ENCODE data around the gene MYH4. TPM values are rescaled to one million over a fixed set of nuclear protein-coding genes. Genes with fewer than 3 reads are reported as not detected.

MYH4 gene
- total and polyA plus RNA-seq, 8 donors, result not detected

DNA sequence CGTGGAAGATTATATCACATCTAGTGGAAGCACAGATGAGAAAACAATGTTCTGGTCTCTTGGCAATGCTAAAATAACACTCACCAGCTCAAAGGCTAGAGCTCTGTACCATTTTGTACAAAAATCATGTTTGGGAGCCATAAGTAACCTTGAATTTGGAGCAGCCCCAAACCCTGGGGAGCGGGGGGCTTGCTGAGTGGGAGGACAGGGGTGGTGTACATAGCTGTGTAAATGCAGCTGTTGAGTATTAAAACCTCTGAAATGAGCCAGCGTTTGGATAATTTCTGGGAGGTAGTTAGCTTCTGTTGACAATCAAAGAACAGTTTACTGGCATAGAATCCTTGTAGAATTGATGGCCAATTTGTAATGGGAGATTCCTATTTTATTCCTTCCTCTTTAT, 51.9 kb downstream of the MYH4 start:
- no peaks in the 10 kb centered on the region for H3K4me1 ChIP-seq
- H3K9me3 ChIP-seq, result no peaks in the 10 kb centered on the region
- no peaks in the 10 kb centered on the region for H3K27me3 ChIP-seq
- H3K4me3 ChIP-seq, result no peak overlapping the region
- FAIRE-seq (no peak), DNase-seq (no peak), ATAC-seq (no peak)
- H3K27ac ChIP-seq, result no peak overlapping the region
- TF ChIP-seq, protein P1, sequence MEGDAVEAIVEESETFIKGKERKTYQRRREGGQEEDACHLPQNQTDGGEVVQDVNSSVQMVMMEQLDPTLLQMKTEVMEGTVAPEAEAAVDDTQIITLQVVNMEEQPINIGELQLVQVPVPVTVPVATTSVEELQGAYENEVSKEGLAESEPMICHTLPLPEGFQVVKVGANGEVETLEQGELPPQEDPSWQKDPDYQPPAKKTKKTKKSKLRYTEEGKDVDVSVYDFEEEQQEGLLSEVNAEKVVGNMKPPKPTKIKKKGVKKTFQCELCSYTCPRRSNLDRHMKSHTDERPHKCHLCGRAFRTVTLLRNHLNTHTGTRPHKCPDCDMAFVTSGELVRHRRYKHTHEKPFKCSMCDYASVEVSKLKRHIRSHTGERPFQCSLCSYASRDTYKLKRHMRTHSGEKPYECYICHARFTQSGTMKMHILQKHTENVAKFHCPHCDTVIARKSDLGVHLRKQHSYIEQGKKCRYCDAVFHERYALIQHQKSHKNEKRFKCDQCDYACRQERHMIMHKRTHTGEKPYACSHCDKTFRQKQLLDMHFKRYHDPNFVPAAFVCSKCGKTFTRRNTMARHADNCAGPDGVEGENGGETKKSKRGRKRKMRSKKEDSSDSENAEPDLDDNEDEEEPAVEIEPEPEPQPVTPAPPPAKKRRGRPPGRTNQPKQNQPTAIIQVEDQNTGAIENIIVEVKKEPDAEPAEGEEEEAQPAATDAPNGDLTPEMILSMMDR (IDR thresholded peaks at IDR 0.05), result no peak
- intact Hi-C loops (cut with DNase I), result no loop called here
- 47 to 53% methylated on average over 3 of the region's 3 CpGs for WGBS, 2 donors
- H3K36me3 ChIP-seq, result no peaks in the 10 kb centered on the region

DNA sequence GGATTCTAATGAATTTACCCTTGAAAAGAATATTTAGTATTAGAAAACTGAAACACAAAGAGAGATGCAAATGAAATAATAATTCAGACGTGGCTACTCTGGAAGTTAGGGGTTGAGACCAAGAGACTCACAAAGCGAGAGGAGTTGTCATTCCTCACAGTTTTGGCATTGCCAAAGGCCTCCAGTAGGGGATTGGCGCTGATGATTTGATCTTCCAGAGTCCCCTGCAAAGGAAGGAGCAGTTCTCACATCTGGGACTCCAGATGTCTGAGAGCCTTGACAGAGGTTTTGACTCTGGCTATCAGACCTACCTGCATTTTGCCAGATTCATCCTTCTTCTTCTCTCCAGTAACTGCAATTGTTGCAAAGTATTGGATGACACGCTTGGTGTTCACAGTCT, 54.2 kb downstream of the MYH4 start:
- Histone ChIP-seq H3K36me3 (no peaks in the 10 kb centered on the region), H3K4me1 (no peaks in the 10 kb centered on the region), H3K27ac (no peak overlapping the region), H3K4me3 (no peak overlapping the region), H3K9me3 (no peaks in the 10 kb centered on the region), H3K27me3 (no peaks in the 10 kb centered on the region)
- 65 to 68% methylated on average over 4 of the region's 4 CpGs for WGBS, 2 donors
- DNase-seq (no peak), FAIRE-seq (no peak), ATAC-seq (no peak)
- TF ChIP-seq, protein P1 (IDR thresholded peaks at IDR 0.05), result no peak
- intact Hi-C loops (cut with DNase I), result no loop called here

DNA sequence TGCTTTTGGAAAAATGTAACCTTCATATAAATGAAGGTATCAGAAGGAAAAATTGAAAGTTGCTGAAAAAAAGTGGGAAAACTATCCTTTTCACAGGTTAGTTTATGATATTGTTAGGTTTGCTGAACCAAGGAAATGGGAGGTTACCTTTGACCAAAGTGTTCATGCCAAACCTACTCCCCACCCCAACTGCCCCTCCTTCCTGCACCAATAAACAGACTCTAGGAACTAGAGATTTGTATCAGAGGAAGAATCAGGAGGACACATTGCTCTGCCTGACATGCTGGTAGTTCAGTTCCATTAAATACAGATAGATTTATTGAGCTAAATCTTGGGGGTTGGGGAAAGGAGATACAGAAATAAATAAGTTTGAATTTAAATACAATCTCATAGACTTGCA, 65.8 kb downstream of the MYH4 start:
- H3K9me3 ChIP-seq, result no peaks in the 10 kb centered on the region
- DNase-seq (no peak), FAIRE-seq (no peak), ATAC-seq (no peak)
- no peak overlapping the region for H3K27ac ChIP-seq
- H3K4me1 ChIP-seq, result no peaks in the 10 kb centered on the region
- H3K4me3 ChIP-seq, result no peak overlapping the region
- TF ChIP-seq, protein P1 (IDR thresholded peaks at IDR 0.05), result no peak
- H3K36me3 ChIP-seq, result no peaks in the 10 kb centered on the region
- intact Hi-C loops (cut with DNase I), result no loop called here
- no peaks in the 10 kb centered on the region for H3K27me3 ChIP-seq

DNA sequence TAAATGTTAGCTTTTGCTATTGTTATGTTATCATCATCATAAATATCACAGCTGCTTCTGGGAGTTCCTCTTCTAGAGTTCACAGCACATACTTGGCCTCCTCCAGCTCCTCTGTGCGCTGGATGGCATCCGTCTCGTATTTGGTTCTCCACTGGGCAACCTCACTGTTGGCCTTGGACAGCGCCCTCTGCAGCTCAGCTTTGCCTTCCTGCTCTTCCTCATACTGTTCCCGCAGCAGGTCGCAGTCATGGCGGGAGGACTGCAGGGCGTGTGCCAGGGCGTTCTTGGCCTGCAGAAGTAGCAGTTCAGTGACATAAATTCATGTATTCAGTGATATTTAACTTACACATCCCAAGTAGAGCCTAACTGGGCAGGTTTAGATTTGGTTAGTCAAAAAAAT, 71.0 kb downstream of the MYH4 start:
- intact Hi-C loops (cut with DNase I), result no loop called here
- ATAC-seq (no peak), DNase-seq (no peak), FAIRE-seq (no peak)
- WGBS, 2 donors, result 68 to 77% methylated on average over 9 of the region's 9 CpGs
- Histone ChIP-seq H3K36me3 (no peaks in the 10 kb centered on the region), H3K4me1 (no peaks in the 10 kb centered on the region), H3K9me3 (no peaks in the 10 kb centered on the region), H3K27me3 (no peaks in the 10 kb centered on the region), H3K27ac (no peak overlapping the region), H3K4me3 (no peak overlapping the region)
- TF ChIP-seq, protein P1 (IDR thresholded peaks at IDR 0.05), result no peak

DNA sequence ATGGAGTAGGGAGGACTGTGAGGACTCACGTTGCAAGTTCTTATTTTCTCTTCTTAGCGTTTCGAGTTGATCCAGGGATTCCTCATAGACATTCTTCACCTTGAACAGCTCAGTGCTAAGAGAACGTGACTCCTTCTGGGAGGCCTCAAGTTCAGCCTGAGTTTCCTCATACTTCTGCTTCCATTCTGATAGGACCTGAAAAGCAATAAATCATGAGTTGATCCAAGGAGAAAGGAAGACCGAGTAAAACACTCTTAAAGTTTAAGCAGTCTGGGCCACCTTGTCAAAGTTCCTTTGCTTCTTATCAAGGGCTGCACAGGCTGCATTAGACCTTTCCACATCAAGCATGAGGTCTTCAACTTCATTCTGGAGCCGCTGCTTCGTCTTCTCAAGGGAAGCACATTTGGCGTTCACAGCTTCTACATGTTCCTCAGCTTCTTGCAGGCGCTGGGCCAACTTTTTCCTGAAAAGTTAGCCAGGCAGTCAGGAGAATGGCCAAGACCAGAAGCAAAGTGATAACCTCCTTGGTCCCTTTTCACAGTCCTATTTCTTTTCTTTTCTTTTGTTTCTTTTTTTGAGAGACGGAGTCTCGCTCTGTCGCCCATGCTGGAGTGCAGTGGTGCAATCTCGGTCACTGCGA, 72.7 kb downstream of the MYH4 start:
- FAIRE-seq, result no peak
- DNase-seq, result no peak

More for the DNA sequence above, 72.7 kb downstream of the MYH4 start:
- intact Hi-C loops (cut with DNase I), result no loop called here
- Histone ChIP-seq H3K27me3 (no peaks in the 10 kb centered on the region), H3K9me3 (no peaks in the 10 kb centered on the region), H3K4me3 (no peak overlapping the region), H3K4me1 (no peaks in the 10 kb centered on the region), H3K27ac (no peak overlapping the region), H3K36me3 (no peaks in the 10 kb centered on the region)
- TF ChIP-seq, protein P1 (IDR thresholded peaks at IDR 0.05), result no peak
- WGBS, 2 donors, result 66 to 78% methylated on average over 14 of the region's 14 CpGs
- ATAC-seq, result no peak
